ENCODE measurements around the gene KRT27.
A peak's percentile ranks its signal among the peaks of the same experiment; 100 is the strongest.

KRT27 gene

GRCh38 chr17:40806131-40806530 lies 23.8 kb upstream of the KRT27 start:
- no peak for DNase-seq

- peak; percentile 68 for DNase-seq
These were observed 21.3 kb upstream of the KRT27 start for GRCh38 chr17:40803617-40804082.

GRCh38 chr17:40801157-40801556 lies 18.8 kb upstream of the KRT27 start:
- DNase-seq = no peak

- no peak for DNase-seq
These were observed 18.0 kb upstream of the KRT27 start for GRCh38 chr17:40800381-40800780.

- no peak for DNase-seq
These were observed 17.5 kb upstream of the KRT27 start, which contains the start of gene KRT28 for GRCh38 chr17:40799859-40800258. Gene KRT28, minus strand, starts transcription at chr17:40799959. Its CDS starts 66 bp downstream, at chr17:40799893.

- no peak for DNase-seq
These were observed 14.5 kb upstream of the KRT27 start for GRCh38 chr17:40796846-40797245.

GRCh38 chr17:40795019-40795667 lies 12.8 kb upstream of the KRT27 start:
- no peak for DNase-seq

DNA sequence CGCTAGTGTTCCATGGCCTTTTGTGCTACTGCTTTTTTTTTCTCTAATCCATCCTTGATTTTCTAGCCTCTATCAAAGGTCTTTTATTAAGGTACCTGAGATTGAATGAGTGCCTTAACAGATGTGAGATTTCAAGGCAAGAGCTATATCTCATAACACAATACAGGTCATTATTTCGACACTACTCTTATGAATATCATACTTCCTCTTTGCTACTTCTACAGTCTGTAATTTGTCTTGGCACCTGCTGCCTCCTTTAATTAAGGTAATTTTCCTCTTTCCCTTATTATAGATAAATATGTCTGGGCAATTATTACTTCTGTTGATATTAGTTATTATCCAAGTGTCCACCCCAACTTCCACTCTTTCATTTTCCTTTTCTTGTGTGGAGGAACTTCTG lies 12.1 kb upstream of the KRT27 start:
- peak; percentile 40 for DNase-seq

- peak; percentile 86 for DNase-seq
These were observed 11.5 kb upstream of the KRT27 start for GRCh38 chr17:40793832-40794231.

DNA sequence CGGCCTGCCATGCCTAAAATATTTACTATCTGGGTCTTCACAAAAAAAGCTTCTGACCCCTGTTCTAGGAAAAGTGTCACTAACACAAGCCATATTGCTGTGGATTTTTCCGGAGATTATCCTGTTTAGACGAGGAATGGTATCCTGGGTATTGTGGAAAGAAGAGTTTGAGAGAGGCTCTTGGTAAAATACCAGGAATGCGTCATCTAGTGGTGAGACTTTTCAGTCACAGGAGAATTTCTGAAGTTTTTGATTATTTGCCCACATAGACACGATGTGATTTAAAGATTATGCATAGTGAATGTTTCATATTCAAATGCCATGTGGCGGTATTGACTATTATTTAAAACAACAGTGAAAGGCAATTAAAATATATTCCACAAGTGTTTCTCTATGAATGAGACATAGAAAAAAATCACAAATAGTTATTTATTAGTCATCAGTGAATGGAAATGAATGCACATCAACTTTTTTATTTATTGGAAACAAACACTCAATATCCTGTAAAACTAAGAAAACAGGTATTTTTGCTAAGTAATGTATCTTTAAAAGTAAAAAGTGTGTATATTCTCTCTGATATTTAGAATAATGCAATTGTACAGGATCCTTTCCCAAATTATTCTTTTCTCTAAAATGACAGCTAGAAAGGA lies 9.6 kb upstream of the KRT27 start:
- no peak for DNase-seq

DNA sequence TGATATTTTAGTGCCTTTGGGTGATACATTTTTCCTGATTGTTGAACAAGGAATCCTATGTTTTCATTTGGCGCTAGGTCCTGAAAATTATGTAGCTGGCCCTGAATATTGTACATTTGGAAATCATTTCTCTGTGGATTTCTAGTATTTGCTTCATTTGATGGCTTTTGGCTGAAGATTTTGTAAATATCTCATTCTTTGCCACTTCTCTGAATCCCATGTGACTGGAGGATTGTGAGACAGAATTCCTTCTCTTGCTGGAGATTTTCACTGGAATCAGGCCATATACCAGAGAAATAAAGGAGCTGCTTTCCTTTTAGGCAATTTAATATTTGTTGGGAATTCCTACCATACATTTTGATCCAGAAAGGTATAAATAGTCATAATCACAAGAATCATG lies 8.8 kb upstream of the KRT27 start:
- DNase-seq = no peak

DNA sequence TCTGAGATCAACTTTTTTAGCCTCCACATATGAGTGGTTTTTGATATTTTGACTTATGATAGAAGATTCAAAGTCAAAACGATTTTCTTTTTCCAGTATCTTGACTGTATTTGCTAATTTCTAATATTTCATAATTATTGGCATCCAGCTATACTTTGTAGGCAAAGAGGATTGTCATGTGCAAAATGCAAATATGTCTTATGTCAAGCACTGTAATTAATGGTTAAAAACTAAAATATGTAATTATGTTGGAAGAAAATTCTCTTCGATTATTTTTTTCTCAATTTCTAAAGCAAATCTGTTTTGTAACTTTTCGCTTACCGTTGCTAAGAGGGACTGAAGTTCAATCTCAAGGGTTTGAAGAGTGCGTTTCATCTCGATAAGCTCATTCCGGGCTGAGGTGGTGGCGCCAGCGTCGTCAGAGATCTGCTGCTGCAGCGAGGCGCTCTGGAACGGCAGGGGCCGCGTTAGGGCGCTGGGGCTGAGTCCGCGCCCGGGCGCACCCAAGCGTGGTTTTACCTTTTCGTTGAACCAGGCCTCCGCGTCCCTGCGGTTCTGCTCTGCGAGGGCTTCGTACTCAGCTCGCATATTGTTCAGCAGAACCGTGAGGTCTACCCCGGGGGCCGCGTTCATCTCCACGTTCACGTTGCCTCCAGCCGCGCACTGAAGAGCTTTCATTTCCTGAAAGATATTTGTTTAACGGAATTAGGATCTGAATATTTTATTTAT lies 3.0 kb downstream of the KRT27 start:
- DNase-seq = peak; percentile 63

GRCh38 chr17:40778461-40778860 lies 3.9 kb downstream of the KRT27 start:
- DNase-seq = peak; percentile 49

- peak; percentile 83 for DNase-seq
These were observed 4.4 kb downstream of the KRT27 start for GRCh38 chr17:40777971-40778370.

- DNase-seq = peak; percentile 86
These were observed 4.9 kb downstream of the KRT27 start for GRCh38 chr17:40777459-40777858.

DNA sequence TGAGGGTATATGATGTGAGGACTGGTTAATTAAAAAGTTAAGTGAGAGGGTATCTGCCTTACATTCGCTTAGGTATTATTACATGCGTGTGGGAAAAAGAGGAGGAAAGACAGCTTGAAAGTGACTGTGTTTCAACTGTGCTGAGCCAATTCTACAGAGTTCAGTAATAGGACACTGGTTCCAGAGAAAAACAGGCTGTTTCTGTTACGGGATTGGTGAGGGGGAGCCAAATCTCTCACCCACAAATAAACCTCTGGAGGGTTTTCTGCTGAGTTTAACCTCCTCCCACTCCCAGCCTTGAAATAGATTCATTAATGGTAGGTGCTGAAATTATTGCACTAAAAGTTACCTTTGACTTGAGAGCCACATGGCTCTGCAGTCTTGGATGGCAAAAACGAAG lies 6.4 kb downstream of the KRT27 start:
- DNase-seq = no peak

DNA sequence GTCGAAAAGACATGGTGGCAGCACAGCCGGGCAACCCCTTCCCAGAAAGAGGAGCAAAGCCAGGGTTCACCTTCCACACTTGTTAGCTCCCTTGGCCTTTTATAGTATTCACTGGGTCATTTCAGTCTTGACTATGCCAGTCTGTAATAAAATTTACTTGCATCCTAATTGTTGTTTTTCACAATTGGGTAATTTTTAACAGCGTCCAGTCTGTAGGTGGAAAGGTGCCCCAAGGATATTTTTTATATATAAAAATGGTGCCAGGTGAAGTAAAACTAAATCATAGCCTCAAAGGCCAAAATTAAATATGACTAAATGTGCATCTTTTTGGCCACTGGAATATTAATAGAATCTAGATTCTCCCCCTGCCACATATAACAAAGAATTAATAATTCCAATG lies 10.2 kb downstream of the KRT27 start, which contains the start of gene KRT26:
Gene KRT26, minus strand, starts transcription at position 101 of the 400 bp plus-strand sequence. Its CDS starts 88 bp downstream, at position 13.
- DNase-seq = no peak

DNA sequence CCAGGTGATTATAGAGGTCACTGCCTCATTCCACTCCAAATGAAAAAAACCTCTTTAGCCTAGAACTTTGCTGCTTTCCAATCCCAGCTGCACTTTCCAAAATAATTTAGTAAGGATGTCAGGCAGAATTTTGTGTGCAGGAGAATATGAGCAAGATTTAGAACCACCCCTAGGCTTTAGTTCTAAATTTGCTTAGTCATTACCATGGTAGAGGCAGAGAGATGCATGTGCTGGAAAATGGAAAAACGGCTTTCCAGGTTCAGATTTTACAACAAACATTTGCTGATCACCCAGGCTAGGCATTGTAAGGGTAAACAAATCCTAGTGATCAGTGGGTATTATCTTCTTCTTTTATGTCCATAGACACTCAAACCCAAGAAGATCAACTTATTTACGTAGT lies 16.7 kb downstream of the KRT27 start:
- no peak for DNase-seq

GRCh38 chr17:40763752-40764151 lies 18.6 kb downstream of the KRT27 start:
- DNase-seq = no peak

DNA sequence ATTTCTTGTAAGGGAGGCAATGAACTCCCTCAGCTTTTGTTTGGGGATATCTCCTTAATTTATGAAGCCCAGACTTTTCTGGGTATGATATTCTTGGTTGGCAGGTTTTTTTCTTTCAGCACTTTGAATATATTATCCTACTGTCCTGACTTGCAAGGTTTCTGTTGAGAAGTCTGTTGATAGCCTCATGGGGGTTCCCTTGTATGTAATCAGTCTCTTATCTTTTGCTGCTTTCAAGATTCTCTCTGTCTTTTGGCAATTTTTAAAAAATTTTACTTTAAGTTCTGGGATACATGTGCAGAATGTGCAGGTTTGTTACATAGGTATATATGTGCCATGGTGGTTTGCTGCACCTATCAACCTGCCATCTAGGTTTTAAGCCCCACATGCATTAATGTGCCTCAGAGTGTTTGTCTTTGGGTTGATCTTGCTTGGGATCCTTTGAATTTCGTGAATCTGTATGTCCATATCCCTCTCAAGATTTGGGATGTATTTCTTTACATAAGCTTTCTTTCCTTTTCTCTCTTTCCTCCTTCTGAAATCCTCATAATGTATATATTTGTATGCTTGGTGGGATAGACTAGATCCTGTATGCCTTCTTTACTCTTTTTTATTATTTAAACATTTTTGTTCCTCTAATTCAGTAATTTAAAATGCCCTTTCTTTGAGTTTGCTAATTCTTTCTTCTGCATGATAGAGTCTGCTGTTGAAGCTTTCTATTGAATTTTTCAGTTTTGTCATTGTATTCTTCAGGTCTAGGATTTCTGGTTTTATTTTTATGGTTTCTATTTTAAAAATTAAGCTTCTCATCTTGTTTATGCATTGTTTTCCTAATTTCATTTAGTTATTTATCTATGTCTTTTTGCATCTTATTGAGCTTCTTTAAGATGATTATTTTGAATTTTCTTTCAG lies 22.0 kb downstream of the KRT27 start:
- no peak for DNase-seq

- no peak for DNase-seq
These were observed 27.1 kb downstream of the KRT27 start, which contains the start of gene KRT25 for GRCh38 chr17:40755231-40755630. Gene KRT25, minus strand, starts transcription at chr17:40755331. Its CDS starts 60 bp downstream, at chr17:40755271.

GRCh38 chr17:40753804-40754203 lies 28.5 kb downstream of the KRT27 start:
- DNase-seq = no peak

GRCh38 chr17:40751065-40751464 lies 31.3 kb downstream of the KRT27 start:
- no peak for DNase-seq

All from DMS79 treated with DMSO at 0.1 percent for 48 hours (cell line).